ENCODE results near the gene CHST2.

DNA sequence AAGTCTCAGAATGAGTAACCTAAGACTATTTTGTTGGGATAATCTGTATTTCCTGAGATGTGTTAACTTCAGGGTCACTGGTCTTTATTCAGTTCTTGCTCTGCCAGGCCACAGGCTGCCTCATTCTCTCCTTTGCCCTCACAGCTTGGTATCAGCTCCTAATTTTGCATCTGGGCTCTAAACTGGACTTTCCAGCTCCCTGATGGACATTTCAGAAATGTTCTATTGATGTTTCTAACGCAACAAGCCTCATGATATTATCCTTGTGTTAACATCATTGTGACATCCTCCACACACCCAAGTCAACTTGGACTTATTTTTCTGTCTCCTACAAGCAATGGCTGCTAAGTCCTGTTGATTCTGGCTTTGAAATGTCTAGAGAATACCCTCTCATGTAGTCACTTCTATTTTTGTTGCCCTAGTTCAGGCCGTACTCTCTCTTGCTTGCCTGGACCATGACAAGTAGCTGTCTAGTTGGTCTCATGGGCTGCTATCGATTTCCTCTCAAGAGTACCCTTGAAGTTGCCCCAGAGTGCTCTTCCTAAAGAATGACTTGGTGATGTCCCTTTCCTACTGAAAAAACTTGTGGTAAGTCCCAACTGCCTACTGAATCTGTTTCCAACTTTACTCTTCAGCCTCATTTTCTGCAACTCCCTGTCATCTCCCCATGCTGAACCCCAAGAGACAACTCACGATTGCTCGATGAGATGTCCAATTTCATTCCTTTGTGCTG is 52.7 kb downstream of the CHST2 start:
- TF ChIP-seq, protein P1, sequence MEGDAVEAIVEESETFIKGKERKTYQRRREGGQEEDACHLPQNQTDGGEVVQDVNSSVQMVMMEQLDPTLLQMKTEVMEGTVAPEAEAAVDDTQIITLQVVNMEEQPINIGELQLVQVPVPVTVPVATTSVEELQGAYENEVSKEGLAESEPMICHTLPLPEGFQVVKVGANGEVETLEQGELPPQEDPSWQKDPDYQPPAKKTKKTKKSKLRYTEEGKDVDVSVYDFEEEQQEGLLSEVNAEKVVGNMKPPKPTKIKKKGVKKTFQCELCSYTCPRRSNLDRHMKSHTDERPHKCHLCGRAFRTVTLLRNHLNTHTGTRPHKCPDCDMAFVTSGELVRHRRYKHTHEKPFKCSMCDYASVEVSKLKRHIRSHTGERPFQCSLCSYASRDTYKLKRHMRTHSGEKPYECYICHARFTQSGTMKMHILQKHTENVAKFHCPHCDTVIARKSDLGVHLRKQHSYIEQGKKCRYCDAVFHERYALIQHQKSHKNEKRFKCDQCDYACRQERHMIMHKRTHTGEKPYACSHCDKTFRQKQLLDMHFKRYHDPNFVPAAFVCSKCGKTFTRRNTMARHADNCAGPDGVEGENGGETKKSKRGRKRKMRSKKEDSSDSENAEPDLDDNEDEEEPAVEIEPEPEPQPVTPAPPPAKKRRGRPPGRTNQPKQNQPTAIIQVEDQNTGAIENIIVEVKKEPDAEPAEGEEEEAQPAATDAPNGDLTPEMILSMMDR (IDR thresholded peaks at IDR 0.05): no peak
- TF ChIP-seq POLR2A (IDR thresholded peaks at IDR 0.05) (no peak), POLR2AphosphoS5 (IDR thresholded peaks at IDR 0.05) (no peak)
